T-helper 17 cell (primary cell): ENCODE measurements around the gene CLASP2. TPM values are rescaled to one million over a fixed set of nuclear protein-coding genes. Genes with fewer than 3 reads are reported as not detected.
"Not testable (repeated sequence)": the region's sequence is repeated elsewhere in the genome, so short reads cannot be mapped to it uniquely, and the experiment has no call there.

ENCODE experiments used
- ATAC-seq: fragments of 150-1000 bp; cut with Tn5 transposase; 2 replicates; pipeline ENCODE4 v1.10.0; 2021; ENCODE audit warnings: mild to moderate bottlenecking, moderate library complexity
- DNase-seq, 3 donors: peaks; one replicate each; pipeline versions ENCODE4 v3.0.0 to v3.0.0-alpha.2; 2020 to 2021
- H3K9me3 ChIP-seq: one replicate; pipeline ENCODE4 v1.7.0; 2013; ENCODE audit warnings: low read length, mild to moderate bottlenecking; ENCODE audit not compliant: control insufficient read depth, poor library complexity, severe bottlenecking
- H3K27ac Mint-ChIP-seq: one replicate; pipeline ENCODE4 v1.8.0; 2022; ENCODE audit warnings: mild to moderate bottlenecking, moderate library complexity, mixed read lengths
- H3K27me3 Mint-ChIP-seq: one replicate; pipeline ENCODE4 v1.8.0; 2022; ENCODE audit warnings: mixed read lengths
- H3K36me3 Mint-ChIP-seq: one replicate; pipeline ENCODE4 v1.8.0; 2022; ENCODE audit warnings: low read depth, mixed read lengths
- H3K4me1 Mint-ChIP-seq: one replicate; pipeline ENCODE4 v1.8.0; 2022; ENCODE audit warnings: mild to moderate bottlenecking, mixed read lengths
- H3K4me3 Mint-ChIP-seq: one replicate; pipeline ENCODE4 v1.8.0; 2022; ENCODE audit warnings: mild to moderate bottlenecking, moderate library complexity, mixed read lengths
- total RNA-seq, 4 donors: library from RNA in 2 of 4; stranded (reverse) in 2 of 4; gene quantifications; one replicate each; pipeline ENCODE4 v1.2.3 and lab custom pipeline; 2022 to 2026

The CLASP2 gene
- total RNA-seq, 2 donors from 2014 or later: 69.0 to 74.2 TPM

GRCh38 chr3:33668618-33669017 is 49.4 kb downstream of the CLASP2 start:
- no peak overlapping the region for H3K27ac Mint-ChIP-seq

DNA sequence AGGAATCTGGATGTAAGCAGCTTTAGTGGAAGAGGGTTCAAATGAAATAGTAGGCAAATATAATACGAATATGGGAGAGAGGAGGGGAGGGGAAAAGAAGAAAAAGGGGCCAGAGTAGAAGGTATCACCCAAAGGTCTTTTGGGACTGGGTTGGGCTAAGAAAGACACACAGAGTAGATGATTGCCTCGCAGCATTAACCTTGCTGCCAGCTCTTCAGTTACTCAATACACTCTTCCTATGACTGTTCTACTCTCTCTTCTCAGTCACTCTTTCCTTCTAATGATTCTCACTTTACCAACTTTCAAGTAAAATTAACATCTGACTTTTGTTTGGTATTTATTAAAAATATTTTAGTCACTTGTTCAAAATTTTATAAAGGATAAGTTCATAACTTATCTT is 52.8 kb downstream of the CLASP2 start:
- no peaks in the 10 kb centered on the region for H3K9me3 ChIP-seq
- Mint-ChIP-seq H3K4me1 (peaks cover 6% of the 10 kb centered on the region), H3K36me3 (peaks cover 6% of the 10 kb centered on the region), H3K27me3 (no peaks in the 10 kb centered on the region), H3K4me3 (no peak overlapping the region), H3K27ac (no peak overlapping the region)
- ATAC-seq (no peak), DNase-seq (no peak)

More at GRCh38 chr3:33668618-33669017, 49.4 kb downstream of the CLASP2 start:
- Mint-ChIP-seq H3K4me3 (no peak overlapping the region), H3K36me3 (peaks cover 17% of the 10 kb centered on the region), H3K4me1 (peaks cover 9% of the 10 kb centered on the region), H3K27me3 (no peaks in the 10 kb centered on the region)
- DNase-seq (no peak), ATAC-seq (no peak)
- no peaks in the 10 kb centered on the region for H3K9me3 ChIP-seq

DNA sequence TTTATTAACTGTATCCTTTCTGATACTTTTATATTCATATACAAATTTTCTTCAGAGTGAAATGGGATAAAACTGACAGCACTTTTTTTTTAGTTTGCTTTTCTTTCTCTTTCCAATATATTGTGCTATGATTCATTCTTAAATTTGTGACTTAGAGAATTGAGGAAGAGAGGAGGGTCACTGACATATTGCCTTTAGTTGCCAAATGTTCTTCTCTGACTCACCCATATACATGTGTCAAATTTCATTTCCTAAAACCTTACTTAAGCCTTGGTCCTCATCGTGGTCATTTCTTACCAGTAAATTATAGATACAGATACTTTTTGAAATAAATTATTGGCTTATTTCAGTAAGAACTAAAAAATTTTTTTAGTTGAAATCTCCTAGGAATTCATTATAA is 53.9 kb downstream of the CLASP2 start:
- Mint-ChIP-seq H3K27me3 (no peaks in the 10 kb centered on the region), H3K4me1 (peaks cover 9% of the 10 kb centered on the region), H3K36me3 (peaks cover 6% of the 10 kb centered on the region), H3K27ac (peak overlapping the region; percentile 21), H3K4me3 (no peak overlapping the region)
- DNase-seq: no peak
- no peaks in the 10 kb centered on the region for H3K9me3 ChIP-seq
- no peak for ATAC-seq

DNA sequence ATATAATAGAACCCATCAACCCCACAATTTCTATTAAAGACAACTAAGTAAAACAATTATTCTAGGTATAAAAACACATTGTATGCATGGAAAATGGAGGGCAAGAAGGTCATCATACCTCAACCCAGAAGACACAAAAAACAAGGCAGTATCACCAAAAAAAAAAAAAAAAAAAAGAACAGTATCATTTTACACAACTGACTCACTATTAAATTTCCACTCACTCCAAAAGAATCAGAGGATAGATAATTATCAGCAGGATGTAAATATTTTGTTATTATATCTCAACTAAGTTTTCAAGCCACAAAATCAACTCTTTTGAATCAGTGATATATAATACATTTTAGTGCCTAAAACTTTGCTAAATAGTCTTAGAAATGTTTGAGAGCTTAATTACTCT is 55.0 kb downstream of the CLASP2 start:
- H3K27ac Mint-ChIP-seq: no peak overlapping the region
- DNase-seq (no peak), ATAC-seq (no peak)
- no peak overlapping the region for H3K4me3 Mint-ChIP-seq
- H3K36me3 Mint-ChIP-seq: peaks cover 6% of the 10 kb centered on the region
- H3K9me3 ChIP-seq: no peaks in the 10 kb centered on the region
- H3K27me3 Mint-ChIP-seq: no peaks in the 10 kb centered on the region
- H3K4me1 Mint-ChIP-seq: peaks cover 13% of the 10 kb centered on the region

DNA sequence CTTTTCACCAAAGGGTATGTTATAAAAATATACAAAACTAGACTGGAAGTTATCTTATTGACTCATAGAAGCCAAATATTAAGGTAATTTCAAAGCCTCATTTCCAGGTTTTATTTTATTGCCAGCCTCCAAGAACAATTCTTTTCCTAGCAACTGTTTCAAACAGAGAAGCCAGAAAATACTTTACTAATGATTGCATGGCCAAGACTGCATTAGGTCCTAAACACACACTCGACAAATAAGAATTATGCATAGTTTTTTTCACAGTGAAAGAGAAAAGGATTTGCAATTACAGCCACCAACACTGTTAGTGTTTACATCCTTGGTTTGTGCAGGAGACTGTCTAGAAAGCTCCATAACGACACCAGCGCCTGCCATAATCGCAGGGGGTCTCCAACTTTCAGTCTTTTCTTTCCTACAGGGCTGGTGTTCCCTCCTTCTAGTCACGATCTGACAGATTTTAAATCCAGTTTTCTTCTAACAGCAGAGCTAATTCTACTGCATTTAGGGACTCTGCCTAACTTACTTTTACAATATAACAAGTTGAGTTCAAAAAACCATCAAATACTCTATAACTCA is 58.1 kb downstream of the CLASP2 start:
- Mint-ChIP-seq H3K27me3 (no peaks in the 10 kb centered on the region), H3K27ac (no peak overlapping the region), H3K4me1 (peaks cover 12% of the 10 kb centered on the region), H3K4me3 (no peak overlapping the region), H3K36me3 (peaks cover 3% of the 10 kb centered on the region)
- no peak for ATAC-seq
- H3K9me3 ChIP-seq: no peaks in the 10 kb centered on the region
- DNase-seq: no peak

DNA sequence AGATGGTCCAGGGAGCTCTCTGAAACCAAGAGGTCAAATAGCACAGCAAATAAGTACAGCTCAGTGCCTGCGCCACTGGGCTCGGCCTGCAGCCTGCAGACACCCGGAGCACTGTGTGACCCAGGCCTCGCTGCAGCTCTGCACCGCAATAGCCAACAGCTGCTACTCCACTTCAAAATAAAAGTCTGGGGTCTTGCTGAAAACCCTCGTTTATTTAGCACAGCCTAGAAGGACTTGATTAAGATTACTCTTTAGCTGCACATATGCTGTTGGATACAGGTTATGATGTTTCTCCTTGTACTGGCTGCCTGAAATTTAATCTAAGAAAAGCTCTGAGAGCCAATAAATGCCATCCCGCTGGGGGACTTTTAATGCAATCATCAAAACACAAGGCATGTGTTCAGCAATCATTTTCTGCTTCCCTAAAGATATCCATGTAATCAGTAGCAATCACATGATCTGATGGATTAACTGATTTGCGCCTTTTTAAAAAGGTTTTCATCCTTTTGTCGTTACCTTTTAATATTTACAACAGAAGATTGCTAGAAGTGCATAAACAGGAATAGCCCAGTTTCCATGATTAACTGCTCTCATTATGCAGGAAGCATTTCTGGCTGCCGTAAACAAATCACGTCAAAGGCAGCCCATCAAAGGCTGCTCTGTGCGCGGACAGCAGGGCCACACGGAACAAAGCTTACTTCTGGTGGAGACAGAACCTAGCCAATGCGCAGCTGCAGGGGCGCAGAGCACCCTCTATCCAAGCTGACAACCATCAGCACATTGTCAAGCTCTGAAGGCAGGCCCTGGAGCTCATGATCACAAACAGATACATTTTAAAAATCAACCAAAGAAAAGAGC is 58.8 kb downstream of the CLASP2 start:
- H3K36me3 Mint-ChIP-seq: no peaks in the 10 kb centered on the region
- ATAC-seq (peak; percentile 67), DNase-seq (no peak)
- no peaks in the 10 kb centered on the region for H3K9me3 ChIP-seq
- H3K27me3 Mint-ChIP-seq: no peaks in the 10 kb centered on the region
- peak overlapping the region; percentile 25 for H3K4me3 Mint-ChIP-seq
- H3K4me1 Mint-ChIP-seq: peaks cover 14% of the 10 kb centered on the region
- no peak overlapping the region for H3K27ac Mint-ChIP-seq

- peaks cover 15% of the 10 kb centered on the region for H3K4me1 Mint-ChIP-seq
- no peaks in the 10 kb centered on the region for H3K27me3 Mint-ChIP-seq
- no peaks in the 10 kb centered on the region for H3K9me3 ChIP-seq
- H3K27ac Mint-ChIP-seq: no peak overlapping the region
- no peak for DNase-seq
- H3K4me3 Mint-ChIP-seq: peak overlapping the region; percentile 25
- H3K36me3 Mint-ChIP-seq: no peaks in the 10 kb centered on the region
- no peak for ATAC-seq
Observed at GRCh38 chr3:33658621-33658990, 59.4 kb downstream of the CLASP2 start.

DNA sequence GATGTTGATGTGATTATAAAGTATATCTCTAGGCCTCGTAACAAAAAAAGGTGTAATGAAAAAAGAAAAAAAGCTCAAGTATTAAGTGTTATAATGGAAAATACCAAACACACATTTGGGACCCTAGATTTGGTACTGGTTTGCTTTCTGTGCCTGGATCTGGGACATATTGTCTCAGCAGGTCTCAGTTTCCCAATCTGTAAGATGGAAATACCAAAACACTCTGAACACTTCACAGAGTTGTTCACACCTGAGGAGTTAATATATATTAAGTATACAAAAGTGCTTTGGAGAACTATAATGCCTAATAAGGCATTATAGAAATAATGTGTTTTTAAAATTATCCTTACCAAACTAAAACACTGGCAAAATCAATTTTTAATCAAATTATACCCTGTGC is 60.0 kb downstream of the CLASP2 start:
- H3K27ac Mint-ChIP-seq: no peak overlapping the region
- DNase-seq (no peak), ATAC-seq (no peak)
- no peaks in the 10 kb centered on the region for H3K36me3 Mint-ChIP-seq
- peaks cover 17% of the 10 kb centered on the region for H3K4me1 Mint-ChIP-seq
- H3K9me3 ChIP-seq: no peaks in the 10 kb centered on the region
- H3K4me3 Mint-ChIP-seq: no peak overlapping the region
- H3K27me3 Mint-ChIP-seq: no peaks in the 10 kb centered on the region

DNA sequence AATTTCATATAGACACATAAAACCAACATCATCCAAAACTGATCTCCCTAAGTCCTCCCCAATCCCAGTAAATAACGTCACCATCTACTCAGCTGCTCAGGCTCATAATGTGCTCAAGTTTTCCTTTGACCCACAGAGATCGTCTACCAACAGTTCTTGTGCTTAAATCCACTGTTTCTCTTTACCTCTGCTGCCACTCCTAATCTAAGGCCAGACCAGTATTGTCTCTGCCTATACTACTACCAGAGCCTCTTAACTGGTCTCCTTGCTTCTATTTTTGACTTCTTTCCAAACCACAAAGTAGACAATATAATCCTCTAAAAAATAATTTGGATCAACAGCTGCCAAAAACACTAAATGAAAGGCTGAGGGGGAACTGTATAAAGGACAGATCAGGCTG is 65.3 kb downstream of the CLASP2 start:
- H3K9me3 ChIP-seq: no peaks in the 10 kb centered on the region
- Mint-ChIP-seq H3K27ac (no peak overlapping the region), H3K4me1 (peaks cover 25% of the 10 kb centered on the region), H3K36me3 (no peaks in the 10 kb centered on the region), H3K4me3 (no peak overlapping the region), H3K27me3 (no peaks in the 10 kb centered on the region)
- no peak for DNase-seq
- no peak for ATAC-seq

DNA sequence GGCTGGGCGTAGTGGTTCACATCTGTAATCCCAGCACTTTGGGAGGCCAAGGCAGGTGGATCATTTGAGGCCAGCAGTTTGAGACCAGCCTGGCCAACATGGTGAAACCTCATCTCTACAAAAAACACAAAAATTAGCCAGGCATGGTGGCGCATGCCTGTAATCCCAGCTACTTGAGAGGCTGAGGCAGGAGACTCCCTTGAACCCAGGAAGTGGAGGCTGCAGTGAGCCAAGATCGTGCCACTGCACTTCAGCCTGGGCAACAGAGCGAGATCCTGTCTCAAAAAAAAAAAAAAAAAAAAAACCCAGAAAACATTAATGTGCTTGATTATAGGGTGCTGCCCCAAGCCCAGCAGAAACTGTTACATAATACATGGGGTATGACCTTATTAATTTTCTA is 67.0 kb downstream of the CLASP2 start:
- H3K36me3 Mint-ChIP-seq, DNase-seq, H3K27me3 Mint-ChIP-seq, H3K27ac Mint-ChIP-seq, ATAC-seq, H3K4me3 Mint-ChIP-seq, H3K9me3 ChIP-seq: not testable (repeated sequence)
- H3K4me1 Mint-ChIP-seq: peaks cover 24% of the 10 kb centered on the region

- no peak overlapping the region for H3K27ac Mint-ChIP-seq
- no peaks in the 10 kb centered on the region for H3K9me3 ChIP-seq
- H3K27me3 Mint-ChIP-seq: no peaks in the 10 kb centered on the region
- peaks cover 28% of the 10 kb centered on the region for H3K4me1 Mint-ChIP-seq
- DNase-seq (no peak), ATAC-seq (no peak)
- H3K4me3 Mint-ChIP-seq: peak overlapping the region; percentile 1
- no peaks in the 10 kb centered on the region for H3K36me3 Mint-ChIP-seq
Observed at GRCh38 chr3:33650495-33650894, 67.6 kb downstream of the CLASP2 start.

DNA sequence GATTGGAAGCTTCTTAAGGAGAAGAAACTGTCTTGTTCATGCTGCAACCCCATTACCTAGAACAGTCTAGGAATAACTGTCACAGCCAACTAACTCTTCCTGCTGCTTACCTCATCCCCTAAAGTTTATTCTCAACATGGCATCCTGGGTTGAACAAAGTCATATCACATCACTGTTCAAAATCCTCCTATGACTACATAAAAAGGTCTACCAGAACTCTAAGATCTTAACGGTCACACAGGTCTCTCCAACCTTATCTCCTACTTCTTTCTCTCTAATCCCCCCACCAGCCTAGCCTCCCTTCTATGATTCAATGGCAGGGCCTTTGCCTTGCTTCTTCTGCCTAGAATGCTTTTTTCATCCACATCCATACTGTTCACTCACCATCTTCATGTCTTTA is 69.3 kb downstream of the CLASP2 start:
- Mint-ChIP-seq H3K27me3 (no peaks in the 10 kb centered on the region), H3K4me1 (peaks cover 27% of the 10 kb centered on the region), H3K4me3 (no peak overlapping the region), H3K27ac (peak overlapping the region; percentile 8), H3K36me3 (peaks cover 3% of the 10 kb centered on the region)
- H3K9me3 ChIP-seq: no peaks in the 10 kb centered on the region
- DNase-seq (no peak), ATAC-seq (no peak)

DNA sequence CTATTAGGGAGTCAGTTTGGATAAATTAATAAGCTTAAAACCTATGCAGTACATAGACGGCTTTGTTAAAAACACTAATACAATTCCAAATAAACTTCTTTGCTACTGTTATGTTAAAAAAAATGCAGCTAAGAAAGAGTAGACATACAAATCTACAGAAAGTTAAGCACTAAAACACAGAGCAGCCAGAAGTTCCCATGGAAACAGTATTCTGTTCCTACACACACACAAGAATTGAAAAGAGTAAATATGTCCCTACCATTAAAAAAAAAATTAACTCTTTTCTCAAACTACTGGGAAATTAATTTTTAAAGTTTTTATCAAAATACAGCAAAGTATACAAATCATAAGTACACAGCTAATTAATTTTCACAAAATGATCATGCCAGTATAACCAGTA is 71.6 kb downstream of the CLASP2 start:
- H3K36me3 Mint-ChIP-seq: peaks cover 3% of the 10 kb centered on the region
- ATAC-seq: no peak

More for the DNA sequence above, 71.6 kb downstream of the CLASP2 start:
- DNase-seq: no peak
- Mint-ChIP-seq H3K4me3 (no peak overlapping the region), H3K27me3 (no peaks in the 10 kb centered on the region), H3K4me1 (peaks cover 19% of the 10 kb centered on the region), H3K27ac (no peak overlapping the region)
- no peaks in the 10 kb centered on the region for H3K9me3 ChIP-seq
